DOHH2 (cell line): ENCODE data around the gene MVB12B.

Source experiments
- H3F3A ChIP-seq: fragments of 200-600 bp; sonication (generic), shearing (Covaris generic); 2 replicates; pipeline ENCODE4 v1.6.0; 2016; ENCODE audit warnings: antibody characterized with exemption, mild to moderate bottlenecking; ENCODE audit not compliant: control insufficient read depth, insufficient read depth
- H3K27ac ChIP-seq: fragments of 200-600 bp; sonication (generic); 2 replicates; pipeline ENCODE4 v1.5.1; 2014; ENCODE audit warnings: low read depth, mild to moderate bottlenecking, low read length, moderate library complexity
- H3K27me3 ChIP-seq: fragments of 200-600 bp; sonication (generic); 2 replicates; pipeline ENCODE4 v1.6.1; 2014; ENCODE audit warnings: mild to moderate bottlenecking, low read length, mixed read lengths; ENCODE audit not compliant: control insufficient read depth
- H3K36me3 ChIP-seq: fragments of 200-600 bp; sonication (generic); 2 replicates; pipeline ENCODE4 v1.6.1; 2014; ENCODE audit warnings: mild to moderate bottlenecking, low read length, moderate library complexity, mixed read lengths; ENCODE audit not compliant: control insufficient read depth
- H3K4me1 ChIP-seq: fragments of 200-600 bp; sonication (generic); 2 replicates; pipeline ENCODE4 v1.6.1; 2014; ENCODE audit warnings: mild to moderate bottlenecking, low read length, mixed read lengths; ENCODE audit not compliant: control insufficient read depth
- H3K4me2 ChIP-seq: fragments of 200-600 bp; sonication (generic); 2 replicates; pipeline ENCODE4 v1.6.0; 2014; ENCODE audit warnings: mild to moderate bottlenecking, low read length, moderate library complexity
- H3K4me3 ChIP-seq: fragments of 200-600 bp; sonication (generic); 2 replicates; pipeline ENCODE4 v1.5.1; 2014; ENCODE audit warnings: mild to moderate bottlenecking, low read length, mixed read lengths
- H3K79me2 ChIP-seq: fragments of 200-600 bp; sonication (generic); 2 replicates; pipeline ENCODE4 v1.6.1; 2014; ENCODE audit warnings: mild to moderate bottlenecking, low read length, mixed read lengths; ENCODE audit not compliant: control insufficient read depth
- H3K9me2 ChIP-seq: fragments of 200-600 bp; sonication (generic); replicated peaks from 2 replicates; pipeline ENCODE4 v1.6.1; 2014; ENCODE audit warnings: mild to moderate bottlenecking, low read length, mixed read lengths; ENCODE audit not compliant: control insufficient read depth
- H3K9me3 ChIP-seq: fragments of 200-600 bp; sonication (generic); 2 replicates; pipeline ENCODE4 v1.6.1; 2014; ENCODE audit warnings: antibody characterized with exemption, low read length, mixed read lengths; ENCODE audit not compliant: control insufficient read depth, insufficient read depth
- H4K20me1 ChIP-seq: fragments of 200-600 bp; sonication (generic); 2 replicates; pipeline ENCODE4 v1.6.0; 2014; ENCODE audit warnings: low read depth, mild to moderate bottlenecking, antibody characterized with exemption, low read length, moderate library complexity; ENCODE audit not compliant: control insufficient read depth, insufficient read depth
- EZH2phosphoT487 ChIP-seq: fragments of 200-600 bp; sonication (generic); IDR thresholded peaks from 2 replicates; pipeline ENCODE4 v1.6.1; 2017; ENCODE audit warnings: borderline replicate concordance, mild to moderate bottlenecking, antibody characterized with exemption, low read length, moderate library complexity, mixed read lengths
- TF ChIP-seq, protein P1 (sequence below): fragments of 200-600 bp; sonication (generic); IDR thresholded peaks from one replicate; pipeline ENCODE4 v1.5.1; 2014; ENCODE audit warnings: antibody characterized with exemption, mild to moderate bottlenecking, low read depth, low read length; ENCODE audit not compliant: poor library complexity, severe bottlenecking

Gene MVB12B

DNA sequence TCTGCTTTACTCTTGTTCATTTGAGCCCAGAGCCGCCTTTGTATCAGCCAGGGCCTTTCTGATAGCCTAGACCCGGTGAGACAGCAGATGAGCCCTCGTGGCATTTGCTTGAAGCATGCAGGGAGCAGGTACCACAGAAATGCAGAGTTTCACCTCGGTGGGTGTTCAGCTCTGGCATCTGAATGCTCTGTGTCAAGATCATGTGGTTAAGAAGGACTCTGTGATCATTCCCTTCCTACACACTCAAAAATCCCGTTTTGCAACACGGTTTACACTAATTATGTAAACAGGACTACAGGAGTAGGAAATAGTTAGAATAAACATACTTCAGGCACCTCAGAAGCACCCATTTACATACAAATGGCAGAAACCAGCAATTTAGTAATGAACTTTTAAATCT lies 67.2 kb downstream of the MVB12B start:
- H3K9me2 ChIP-seq = no peaks in the 10 kb centered on the region
- no peaks in the 10 kb centered on the region for H4K20me1 ChIP-seq
- H3K36me3 ChIP-seq = no peaks in the 10 kb centered on the region
- H3K9me3 ChIP-seq = no peaks in the 10 kb centered on the region
- no peaks in the 10 kb centered on the region for H3F3A ChIP-seq
- H3K4me1 ChIP-seq = no peaks in the 10 kb centered on the region
- no peak overlapping the region for H3K27ac ChIP-seq
- H3K4me2 ChIP-seq = no peak overlapping the region
- TF ChIP-seq, protein P1, sequence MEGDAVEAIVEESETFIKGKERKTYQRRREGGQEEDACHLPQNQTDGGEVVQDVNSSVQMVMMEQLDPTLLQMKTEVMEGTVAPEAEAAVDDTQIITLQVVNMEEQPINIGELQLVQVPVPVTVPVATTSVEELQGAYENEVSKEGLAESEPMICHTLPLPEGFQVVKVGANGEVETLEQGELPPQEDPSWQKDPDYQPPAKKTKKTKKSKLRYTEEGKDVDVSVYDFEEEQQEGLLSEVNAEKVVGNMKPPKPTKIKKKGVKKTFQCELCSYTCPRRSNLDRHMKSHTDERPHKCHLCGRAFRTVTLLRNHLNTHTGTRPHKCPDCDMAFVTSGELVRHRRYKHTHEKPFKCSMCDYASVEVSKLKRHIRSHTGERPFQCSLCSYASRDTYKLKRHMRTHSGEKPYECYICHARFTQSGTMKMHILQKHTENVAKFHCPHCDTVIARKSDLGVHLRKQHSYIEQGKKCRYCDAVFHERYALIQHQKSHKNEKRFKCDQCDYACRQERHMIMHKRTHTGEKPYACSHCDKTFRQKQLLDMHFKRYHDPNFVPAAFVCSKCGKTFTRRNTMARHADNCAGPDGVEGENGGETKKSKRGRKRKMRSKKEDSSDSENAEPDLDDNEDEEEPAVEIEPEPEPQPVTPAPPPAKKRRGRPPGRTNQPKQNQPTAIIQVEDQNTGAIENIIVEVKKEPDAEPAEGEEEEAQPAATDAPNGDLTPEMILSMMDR = no peak
- TF ChIP-seq EZH2phosphoT487 = no peak
- peaks cover 17% of the 10 kb centered on the region for H3K27me3 ChIP-seq
- no peaks in the 10 kb centered on the region for H3K79me2 ChIP-seq
- no peak overlapping the region for H3K4me3 ChIP-seq

DNA sequence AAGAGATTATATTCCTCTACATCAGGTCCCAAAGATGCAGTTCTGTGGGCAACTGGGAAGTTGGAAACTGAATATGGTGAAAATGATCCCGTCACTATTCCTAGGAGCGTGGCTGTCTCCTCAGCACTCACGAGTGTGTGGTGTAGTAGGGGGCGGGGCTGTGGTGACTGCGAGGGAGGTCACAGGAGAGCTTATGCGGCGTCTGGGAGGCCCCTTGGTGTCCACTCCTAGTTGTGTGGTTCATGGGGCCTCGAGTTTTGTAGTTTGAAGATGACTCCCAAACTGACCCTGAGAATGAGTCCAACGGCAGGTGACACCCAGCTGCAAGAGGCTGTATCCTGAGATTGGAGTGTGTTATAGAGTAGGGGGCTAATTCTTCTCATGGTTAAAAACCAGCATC lies 68.2 kb downstream of the MVB12B start:
- Histone ChIP-seq H3K9me2 (no peaks in the 10 kb centered on the region), H3K27ac (no peak overlapping the region), H3K27me3 (peaks cover 19% of the 10 kb centered on the region), H3K4me2 (no peak overlapping the region), H3K4me3 (no peak overlapping the region), H3K79me2 (no peaks in the 10 kb centered on the region), H3F3A (no peaks in the 10 kb centered on the region), H3K36me3 (no peaks in the 10 kb centered on the region), H4K20me1 (no peaks in the 10 kb centered on the region), H3K9me3 (no peaks in the 10 kb centered on the region), H3K4me1 (no peaks in the 10 kb centered on the region)
- no peak for TF ChIP-seq EZH2phosphoT487
- TF ChIP-seq, protein P1 = no peak

DNA sequence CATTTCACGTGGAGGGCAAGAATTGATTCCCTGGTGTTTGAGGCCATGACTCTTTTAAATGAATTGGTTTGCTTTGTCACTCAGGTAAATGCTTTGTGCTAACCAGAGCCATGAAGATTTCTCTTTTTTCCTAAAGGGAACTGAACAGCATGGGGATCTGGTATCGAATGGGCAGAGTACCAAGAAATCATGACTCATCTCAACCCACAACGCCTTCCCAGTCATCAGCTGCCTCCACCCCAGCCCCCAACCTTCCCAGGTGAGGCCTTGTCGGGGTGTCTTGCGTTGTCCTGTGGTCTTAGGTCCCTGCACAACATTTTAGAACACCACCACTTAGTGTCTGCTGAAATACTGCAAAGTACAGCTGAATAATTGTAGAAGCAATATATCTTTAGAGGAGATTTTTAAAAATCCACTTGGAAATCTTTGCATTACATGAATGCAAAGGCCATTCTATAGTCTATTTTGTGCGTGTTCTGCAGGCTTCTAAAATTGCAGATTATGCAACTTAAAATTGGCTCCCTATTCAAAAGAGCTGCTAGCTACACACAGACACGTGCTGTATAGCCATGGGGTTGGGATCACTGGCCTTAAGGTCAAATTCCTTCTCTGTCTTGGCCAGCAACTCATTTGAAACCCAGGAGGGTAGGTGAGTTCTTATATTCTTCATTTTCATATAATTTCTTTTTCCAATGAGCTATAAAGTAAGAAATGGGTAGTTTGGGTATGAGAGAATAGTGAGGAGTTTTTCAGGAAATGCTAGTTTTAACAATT lies 69.0 kb downstream of the MVB12B start:
- Histone ChIP-seq H4K20me1 (no peaks in the 10 kb centered on the region), H3K4me1 (no peaks in the 10 kb centered on the region), H3K79me2 (no peaks in the 10 kb centered on the region), H3K9me2 (no peaks in the 10 kb centered on the region), H3K27me3 (peaks cover 13% of the 10 kb centered on the region), H3K9me3 (no peaks in the 10 kb centered on the region), H3K27ac (no peak overlapping the region), H3K4me2 (no peak overlapping the region), H3F3A (no peaks in the 10 kb centered on the region), H3K4me3 (no peak overlapping the region), H3K36me3 (no peaks in the 10 kb centered on the region)
- no peak for TF ChIP-seq EZH2phosphoT487
- TF ChIP-seq, protein P1 = no peak
